HepG2 (cell line): ENCODE data around the gene ZC3H18. TPM values are rescaled to one million over a fixed set of nuclear protein-coding genes. Genes with fewer than 3 reads are reported as not detected.

ENCODE experiments used
- ATAD3A ChIP-seq: sonication (generic); formaldehyde crosslinking; IDR thresholded peaks from 2 replicates; pipeline ENCODE4 v1.4.0; 2020; ENCODE audit warnings: missing genetic modification reagents
- CENPT ChIP-seq: sonication (generic); formaldehyde crosslinking; IDR thresholded peaks from 2 replicates; pipeline ENCODE4 v1.8.0; 2022; ENCODE audit warnings: low read depth, mild to moderate bottlenecking, moderate library complexity, missing genetic modification reagents
- DNMT3B ChIP-seq: conservative IDR thresholded peaks from 2 replicates; pipeline ENCODE4 v1.6.1; 2016; ENCODE audit warnings: missing biosample characterization, control low read depth
- DR1 ChIP-seq: sonication (generic); formaldehyde crosslinking; IDR thresholded peaks from 2 replicates; pipeline ENCODE4 v1.8.0; 2021; ENCODE audit warnings: mild to moderate bottlenecking, missing genetic modification reagents, inconsistent platforms
- EED ChIP-seq: sonication (generic); formaldehyde crosslinking; IDR thresholded peaks from 2 replicates; pipeline ENCODE4 v1.5.0; 2020; ENCODE audit warnings: mild to moderate bottlenecking, missing genetic modification reagents
- ETV5 ChIP-seq: IDR thresholded peaks from 2 replicates; pipeline ENCODE4 v1.6.1; 2018; ENCODE audit warnings: missing biosample characterization, missing genetic modification reagents, inconsistent platforms, borderline replicate concordance
- GMEB1 ChIP-seq: sonication (generic); formaldehyde crosslinking; IDR thresholded peaks from 2 replicates; pipeline ENCODE4 v1.5.1; 2020; ENCODE audit warnings: missing genetic modification reagents, mild to moderate bottlenecking, borderline replicate concordance
- HIVEP1 ChIP-seq: sonication (generic); formaldehyde crosslinking; IDR thresholded peaks from 2 replicates; pipeline ENCODE4 v1.4.0; 2020; ENCODE audit warnings: mild to moderate bottlenecking, missing genetic modification reagents
- MEIS2 ChIP-seq: sonication (generic); formaldehyde crosslinking; IDR thresholded peaks from 2 replicates; pipeline ENCODE4 v1.9.0; 2021; ENCODE audit warnings: mild to moderate bottlenecking, missing genetic modification reagents
- POLR2G ChIP-seq: fragments of 200-400 bp; formaldehyde crosslinking; IDR thresholded peaks from 2 replicates; pipeline ENCODE4 v1.6.1; 2018; ENCODE audit warnings: mild to moderate bottlenecking, low read depth, low read length, moderate library complexity
- RARA ChIP-seq: IDR thresholded peaks from 2 replicates; pipeline ENCODE4 v1.6.1; 2016; ENCODE audit warnings: missing genetic modification reagents, missing compliant biosample characterization
- STAT5B ChIP-seq: sonication (generic); formaldehyde crosslinking; IDR thresholded peaks from 2 replicates; pipeline ENCODE4 v1.4.0; 2020; ENCODE audit warnings: missing genetic modification reagents
- SYNCRIP ChIP-seq: fragments of 200-400 bp; formaldehyde crosslinking; IDR thresholded peaks from 2 replicates; pipeline ENCODE4 v1.6.1; 2018; ENCODE audit warnings: mild to moderate bottlenecking, low read depth, low read length; ENCODE audit not compliant: insufficient read depth
- THAP7 ChIP-seq: sonication (generic); formaldehyde crosslinking; IDR thresholded peaks from 2 replicates; pipeline ENCODE4 v1.8.1; 2023; ENCODE audit warnings: mild to moderate bottlenecking, missing genetic modification reagents
- WIZ ChIP-seq: sonication (generic); formaldehyde crosslinking; IDR thresholded peaks from 2 replicates; pipeline ENCODE4 v1.5.1; 2020; ENCODE audit warnings: mild to moderate bottlenecking, missing genetic modification reagents
- ZNF224 ChIP-seq: sonication (generic); formaldehyde crosslinking; IDR thresholded peaks from 2 replicates; pipeline ENCODE4 v1.5.0; 2020; ENCODE audit warnings: mild to moderate bottlenecking, missing genetic modification reagents
- ZNF333 ChIP-seq: sonication (generic); formaldehyde crosslinking; IDR thresholded peaks from 2 replicates; pipeline ENCODE4 v1.4.0; 2020; ENCODE audit warnings: mild to moderate bottlenecking, missing genetic modification reagents, borderline replicate concordance
- ZNF33B ChIP-seq: sonication (generic); formaldehyde crosslinking; IDR thresholded peaks from 2 replicates; pipeline ENCODE4 v1.5.1; 2020; ENCODE audit warnings: mild to moderate bottlenecking, missing genetic modification reagents
- ZNF460 ChIP-seq: sonication (generic); formaldehyde crosslinking; IDR thresholded peaks from 2 replicates; pipeline ENCODE4 v1.5.1; 2020; ENCODE audit warnings: missing genetic modification reagents, mild to moderate bottlenecking, borderline replicate concordance
- ZNF577 ChIP-seq: sonication (generic); formaldehyde crosslinking; IDR thresholded peaks from 2 replicates; pipeline ENCODE4 v1.4.0; 2020; ENCODE audit warnings: mild to moderate bottlenecking, low read depth, missing genetic modification reagents, borderline replicate concordance
- ZNF660 ChIP-seq: sonication (generic); formaldehyde crosslinking; IDR thresholded peaks from 2 replicates; pipeline ENCODE4 v1.5.1; 2020; ENCODE audit warnings: mild to moderate bottlenecking, low read depth, missing genetic modification reagents, borderline replicate concordance
- polyA plus RNA-seq, 8 experiments: library from polyadenylated mRNA; depleted of rRNA in 3 of 8; stranded (reverse) in 7 of 8; unstranded in 1 of 8; fragments of >200 nt; fragmentation: Illumina TruSeq in 4 of 8; extraction: Trizol in 4 of 8; gene quantifications; 2 replicates each; pipeline versions ENCODE4 v1.2.1 to v1.2.3, GENCODE V29; 2011 to 2016; ENCODE audit warnings: low read depth in 4 of 8, missing spikeins in 1 of 8, mixed read lengths in 1 of 8; ENCODE audit not compliant: insufficient read depth in 1 of 8
- total RNA-seq, 5 experiments: library from RNA; depleted of rRNA; stranded (reverse); fragments of >200 nt; fragmentation: Illumina TruSeq; extraction: Trizol; gene quantifications; 2 replicates each; pipeline ENCODE4 v1.2.3, GENCODE V29; 2016; ENCODE audit warnings: low read depth in 1 of 5
- TF ChIP-seq, protein P1 (sequence below): sonication (generic); formaldehyde crosslinking; IDR thresholded peaks from 2 replicates; pipeline ENCODE4 v1.5.0; 2020; ENCODE audit warnings: missing genetic modification reagents
- TF ChIP-seq, protein P2 (sequence below): IDR thresholded peaks from 2 replicates; pipeline ENCODE4 v1.6.1; 2018; ENCODE audit warnings: missing genetic modification reagents
- TF ChIP-seq, protein P3 (sequence below): conservative IDR thresholded peaks from 2 replicates; pipeline ENCODE4 v1.6.1; 2018; ENCODE audit warnings: missing genetic modification reagents

Gene ZC3H18
- total and polyA plus RNA-seq, 2 of the 13 experiments (the other 11 are each of a cell fraction or from before 2014, with no cell fraction given) = 11.2 to 27.4 TPM

- TF ChIP-seq ZNF460 (CRISPR knock-in tag) = no peak; the same call in 1 of the 2 replicates
- TF ChIP-seq CENPT (CRISPR knock-in tag) = peak; percentile 85; the same call in 1 of the 2 replicates
- peak; percentile 98 for TF ChIP-seq GMEB1
- TF ChIP-seq ZNF660 (CRISPR knock-in tag) = no peak
- TF ChIP-seq WIZ (CRISPR knock-in tag) = peak; percentile 25; the same call in 1 of the 2 replicates
- TF ChIP-seq, protein P1, sequence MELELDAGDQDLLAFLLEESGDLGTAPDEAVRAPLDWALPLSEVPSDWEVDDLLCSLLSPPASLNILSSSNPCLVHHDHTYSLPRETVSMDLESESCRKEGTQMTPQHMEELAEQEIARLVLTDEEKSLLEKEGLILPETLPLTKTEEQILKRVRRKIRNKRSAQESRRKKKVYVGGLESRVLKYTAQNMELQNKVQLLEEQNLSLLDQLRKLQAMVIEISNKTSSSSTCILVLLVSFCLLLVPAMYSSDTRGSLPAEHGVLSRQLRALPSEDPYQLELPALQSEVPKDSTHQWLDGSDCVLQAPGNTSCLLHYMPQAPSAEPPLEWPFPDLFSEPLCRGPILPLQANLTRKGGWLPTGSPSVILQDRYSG (CRISPR knock-in tag) = peak; percentile 17; the same call in 1 of the 2 replicates
- 0 out of 2 replicates have a peak, but pooled peaks have one; percentile 3 for TF ChIP-seq ZNF224 (CRISPR knock-in tag)
- no peak for TF ChIP-seq DNMT3B (CRISPR knock-in tag)
- peak; percentile 86 for TF ChIP-seq MEIS2 (CRISPR knock-in tag)
- no peak for TF ChIP-seq ATAD3A (CRISPR knock-in tag)
- 0 out of 2 replicates have a peak, but pooled peaks have one; percentile 72 for TF ChIP-seq EED
- TF ChIP-seq POLR2G = peak; percentile 94
- no peak for TF ChIP-seq STAT5B (CRISPR knock-in tag)
- 0 out of 2 replicates have a peak, but pooled peaks have one; percentile 89 for TF ChIP-seq ZNF33B (CRISPR knock-in tag)
- TF ChIP-seq, protein P2, sequence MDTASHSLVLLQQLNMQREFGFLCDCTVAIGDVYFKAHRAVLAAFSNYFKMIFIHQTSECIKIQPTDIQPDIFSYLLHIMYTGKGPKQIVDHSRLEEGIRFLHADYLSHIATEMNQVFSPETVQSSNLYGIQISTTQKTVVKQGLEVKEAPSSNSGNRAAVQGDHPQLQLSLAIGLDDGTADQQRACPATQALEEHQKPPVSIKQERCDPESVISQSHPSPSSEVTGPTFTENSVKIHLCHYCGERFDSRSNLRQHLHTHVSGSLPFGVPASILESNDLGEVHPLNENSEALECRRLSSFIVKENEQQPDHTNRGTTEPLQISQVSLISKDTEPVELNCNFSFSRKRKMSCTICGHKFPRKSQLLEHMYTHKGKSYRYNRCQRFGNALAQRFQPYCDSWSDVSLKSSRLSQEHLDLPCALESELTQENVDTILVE (CRISPR knock-in tag) = peak; percentile 35; the same call in 1 of the 2 replicates
- TF ChIP-seq, protein P3, sequence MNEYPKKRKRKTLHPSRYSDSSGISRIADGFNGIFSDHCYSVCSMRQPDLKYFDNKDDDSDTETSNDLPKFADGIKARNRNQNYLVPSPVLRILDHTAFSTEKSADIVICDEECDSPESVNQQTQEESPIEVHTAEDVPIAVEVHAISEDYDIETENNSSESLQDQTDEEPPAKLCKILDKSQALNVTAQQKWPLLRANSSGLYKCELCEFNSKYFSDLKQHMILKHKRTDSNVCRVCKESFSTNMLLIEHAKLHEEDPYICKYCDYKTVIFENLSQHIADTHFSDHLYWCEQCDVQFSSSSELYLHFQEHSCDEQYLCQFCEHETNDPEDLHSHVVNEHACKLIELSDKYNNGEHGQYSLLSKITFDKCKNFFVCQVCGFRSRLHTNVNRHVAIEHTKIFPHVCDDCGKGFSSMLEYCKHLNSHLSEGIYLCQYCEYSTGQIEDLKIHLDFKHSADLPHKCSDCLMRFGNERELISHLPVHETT (CRISPR knock-in tag) = peak; percentile 56
- peak; percentile 47; the same call in 1 of the 2 replicates for TF ChIP-seq HIVEP1 (CRISPR knock-in tag)
- TF ChIP-seq DR1 (CRISPR knock-in tag) = peak; percentile 98
- no peak for TF ChIP-seq THAP7 (CRISPR knock-in tag)
- no peak for TF ChIP-seq ZNF577 (CRISPR knock-in tag)
- TF ChIP-seq RARA (CRISPR knock-in tag) = peak; percentile 75
- TF ChIP-seq SYNCRIP = no peak
- TF ChIP-seq ZNF333 = peak; percentile 50; the same call in 1 of the 2 replicates
- peak; percentile 31 for TF ChIP-seq ETV5 (CRISPR knock-in tag)
Observed at GRCh38 chr16:88662843-88663606, 92.8 kb downstream of the ZC3H18 start, which contains the start of gene MVD (continued).
